H7 (cell line): ENCODE measurements around the gene FBXO5. TPM values are rescaled to one million over a fixed set of nuclear protein-coding genes. Genes with fewer than 3 reads are reported as not detected.

Source experiments
- DNase-seq: peaks from one replicate; pipeline ENCODE4 v3.0.0; 2012
- H3K27me3 ChIP-seq: 2 replicates; pipeline ENCODE4 v1.6.0; 2011; ENCODE audit warnings: mild to moderate bottlenecking, low read length; ENCODE audit not compliant: control insufficient read depth, insufficient read depth
- H3K36me3 ChIP-seq: replicated peaks from 2 replicates; pipeline ENCODE4 v1.5.1; 2011; ENCODE audit warnings: low read length; ENCODE audit not compliant: control insufficient read depth, insufficient read depth
- H3K4me3 ChIP-seq: 2 replicates; pipeline ENCODE4 v1.5.1; 2011; ENCODE audit warnings: low read depth, mild to moderate bottlenecking, control low read depth, low read length, moderate library complexity; ENCODE audit not compliant: insufficient read depth
- total RNA-seq: library from RNA; depleted of rRNA; stranded (reverse); fragments of >200 nt; shearing (Covaris generic); gene quantifications from 2 replicates; pipeline ENCODE4 v1.2.3, GENCODE V29; 2014; rRNA removed

Gene FBXO5
- total RNA-seq, result 52.1 and 67.4 TPM in 2 replicates

- H3K36me3 ChIP-seq, result peaks cover 2% of the 10 kb centered on the region; the same call in 1 of the 2 replicates
- DNase-seq, result peak; percentile 96
- peak within 1 kb of the TSS; percentile 96 for H3K4me3 ChIP-seq
- H3K27me3 ChIP-seq, result no peaks in the 10 kb centered on the region
Measured at GRCh38 chr6:152982904-152983636, at the start of gene FBXO5. TSS of gene FBXO5 (minus strand) at chr6:152983041. CDS start at chr6:152982959, 82 bp downstream.

- H3K4me3 ChIP-seq, result no peak overlapping the region
- H3K36me3 ChIP-seq, result no peaks in the 10 kb centered on the region
- no peaks in the 10 kb centered on the region for H3K27me3 ChIP-seq
- no peak for DNase-seq
Measured at GRCh38 chr6:153032255-153032882, 49.5 kb upstream of the FBXO5 start.

- H3K4me3 ChIP-seq, result no peak overlapping the region
- H3K27me3 ChIP-seq, result no peaks in the 10 kb centered on the region
- no peaks in the 10 kb centered on the region for H3K36me3 ChIP-seq
- no peak for DNase-seq
Measured at GRCh38 chr6:153031335-153031955, 48.6 kb upstream of the FBXO5 start.

GRCh38 chr6:153028963-153029362 lies 46.1 kb upstream of the FBXO5 start:
- no peak for DNase-seq
- Histone ChIP-seq H3K4me3 (no peak overlapping the region), H3K27me3 (no peaks in the 10 kb centered on the region), H3K36me3 (no peaks in the 10 kb centered on the region; the same call in 1 of the 2 replicates)

- Histone ChIP-seq H3K4me3 (no peak overlapping the region), H3K27me3 (no peaks in the 10 kb centered on the region), H3K36me3 (no peaks in the 10 kb centered on the region; the same call in 1 of the 2 replicates)
- DNase-seq, result no peak
Measured at GRCh38 chr6:153028286-153028685, 45.4 kb upstream of the FBXO5 start.

GRCh38 chr6:153027480-153027879 lies 44.6 kb upstream of the FBXO5 start:
- H3K4me3 ChIP-seq, result no peak overlapping the region
- no peak for DNase-seq
- H3K27me3 ChIP-seq, result no peaks in the 10 kb centered on the region
- no peaks in the 10 kb centered on the region; the same call in 1 of the 2 replicates for H3K36me3 ChIP-seq

- H3K27me3 ChIP-seq, result no peaks in the 10 kb centered on the region
- H3K4me3 ChIP-seq, result no peak overlapping the region
- DNase-seq, result no peak
- no peaks in the 10 kb centered on the region; the same call in 1 of the 2 replicates for H3K36me3 ChIP-seq
Measured at GRCh38 chr6:153024709-153025017, 41.8 kb upstream of the FBXO5 start.

- Histone ChIP-seq H3K36me3 (no peaks in the 10 kb centered on the region; the same call in 1 of the 2 replicates), H3K27me3 (no peaks in the 10 kb centered on the region), H3K4me3 (no peak overlapping the region)
- peak; percentile 48 for DNase-seq
Measured at GRCh38 chr6:153023977-153024708, 41.3 kb upstream of the FBXO5 start.

GRCh38 chr6:153018355-153018754 lies 35.5 kb upstream of the FBXO5 start:
- Histone ChIP-seq H3K27me3 (no peaks in the 10 kb centered on the region), H3K36me3 (no peaks in the 10 kb centered on the region), H3K4me3 (no peak overlapping the region)
- no peak for DNase-seq

GRCh38 chr6:153016846-153017245 lies 34.0 kb upstream of the FBXO5 start:
- DNase-seq, result no peak
- H3K27me3 ChIP-seq, result no peaks in the 10 kb centered on the region
- no peak overlapping the region for H3K4me3 ChIP-seq
- H3K36me3 ChIP-seq, result no peaks in the 10 kb centered on the region

GRCh38 chr6:153015094-153015640 lies 32.3 kb upstream of the FBXO5 start:
- H3K4me3 ChIP-seq, result no peak overlapping the region
- no peaks in the 10 kb centered on the region for H3K27me3 ChIP-seq
- H3K36me3 ChIP-seq, result no peaks in the 10 kb centered on the region
- no peak for DNase-seq

- DNase-seq, result no peak
- H3K4me3 ChIP-seq, result no peak overlapping the region
- H3K27me3 ChIP-seq, result no peaks in the 10 kb centered on the region
- H3K36me3 ChIP-seq, result no peaks in the 10 kb centered on the region
Measured at GRCh38 chr6:153013438-153013837, 30.6 kb upstream of the FBXO5 start.

GRCh38 chr6:153012856-153013255 lies 30.0 kb upstream of the FBXO5 start:
- no peak for DNase-seq
- no peak overlapping the region for H3K4me3 ChIP-seq
- no peaks in the 10 kb centered on the region for H3K27me3 ChIP-seq
- H3K36me3 ChIP-seq, result no peaks in the 10 kb centered on the region

GRCh38 chr6:153003366-153003690 lies 20.5 kb upstream of the FBXO5 start:
- Histone ChIP-seq H3K36me3 (no peaks in the 10 kb centered on the region; the same call in 1 of the 2 replicates), H3K4me3 (peak overlapping the region; percentile 96), H3K27me3 (no peaks in the 10 kb centered on the region)
- DNase-seq, result no peak
